GM23248 (cell line): ENCODE results near the gene AP3S1.

Experiments used
- EZH2 ChIP-seq: fragments of 200-600 bp; sonication (generic); IDR thresholded peaks from 2 replicates; pipeline ENCODE4 v1.6.1; 2018; ENCODE audit warnings: antibody characterized with exemption, mild to moderate bottlenecking; ENCODE audit not compliant: insufficient read depth, poor library complexity, severe bottlenecking
- EZH2phosphoT487 ChIP-seq: fragments of 200-600 bp; sonication (generic); IDR thresholded peaks from 2 replicates; pipeline ENCODE4 v1.6.1; 2018; ENCODE audit warnings: antibody characterized with exemption, moderate library complexity, mild to moderate bottlenecking, low read depth; ENCODE audit not compliant: insufficient read depth

GRCh38 chr5:115854139-115854538 is 12.4 kb downstream of the AP3S1 start:
- TF ChIP-seq EZH2phosphoT487: no peak
- TF ChIP-seq EZH2: no peak
